IMR-90 (cell line): ENCODE data around the gene RAPGEF1. TPM values are rescaled to one million over a fixed set of nuclear protein-coding genes. Genes with fewer than 3 reads are reported as not detected.
"Not testable (repeated sequence)": the region's sequence is repeated elsewhere in the genome, so short reads cannot be mapped to it uniquely, and the experiment has no call there.

Source experiments
- ATAC-seq: fragments of 200-7000 bp; cut with Tn5 transposase; 2 replicates; pipeline ENCODE4 v1.9.1; 2020; ENCODE audit warnings: low read depth, mild to moderate bottlenecking, moderate library complexity
- BruUV-seq: library from RNA; stranded (reverse); fragments of 400-500 nt; replicated peaks from 2 replicates; lab custom pipeline; 2021; lab: Mats Ljungman, UMichigan
- CTCF ChIA-PET: fragments of 300-600 bp; formaldehyde crosslinking; extraction: SDS; loops from one replicate; lab custom pipeline; 2021; ENCODE audit warnings: antibody characterized with exemption; lab: Yijun Ruan, JAX
- POLR2A ChIA-PET: fragments of 300-600 bp; sonication (Branson Sonifier 250); formaldehyde crosslinking; loops from one replicate; lab custom pipeline; 2022; ENCODE audit warnings: antibody characterized with exemption; ENCODE audit not compliant: unreplicated experiment; lab: Charles Lee
- DNase-seq: peaks from one replicate; pipeline ENCODE4 v3.0.0; 2013
- H2AFZ ChIP-seq: replicated peaks from 2 replicates; pipeline ENCODE3; 2013; ENCODE audit warnings: low read length, mild to moderate bottlenecking; ENCODE audit not compliant: poor library complexity
- H2AK5ac ChIP-seq: 2 replicates; pipeline ENCODE4 v1.6.1; 2013; ENCODE audit warnings: low read depth, low read length, inconsistent platforms
- H2AK9ac ChIP-seq: replicated peaks from 2 replicates; pipeline ENCODE3; 2013; ENCODE audit warnings: mild to moderate bottlenecking, low read depth, low read length, moderate library complexity; ENCODE audit not compliant: poor library complexity
- H2BK120ac ChIP-seq: 2 replicates; pipeline ENCODE4 v1.6.1; 2013; ENCODE audit warnings: low read depth, low read length, inconsistent platforms
- H2BK15ac ChIP-seq: 3 replicates; pipeline ENCODE4 v1.6.1; 2013; ENCODE audit warnings: low read depth, low read length, inconsistent platforms
- H2BK20ac ChIP-seq: 2 replicates; pipeline ENCODE4 v1.6.1; 2013; ENCODE audit warnings: low read depth, mild to moderate bottlenecking, inconsistent platforms, low read length, moderate library complexity
- H2BK5ac ChIP-seq: 2 replicates; pipeline ENCODE4 v1.6.1; 2013; ENCODE audit warnings: mild to moderate bottlenecking, low read depth, low read length, inconsistent platforms; ENCODE audit not compliant: poor library complexity, severe bottlenecking
- H3K14ac ChIP-seq: replicated peaks from 2 replicates; pipeline ENCODE4 v1.6.1; 2013; ENCODE audit warnings: low read depth, low read length, inconsistent platforms
- H3K18ac ChIP-seq: 2 replicates; pipeline ENCODE4 v1.6.1; 2013; ENCODE audit warnings: low read depth, low read length, control low read depth
- H3K23ac ChIP-seq: 2 replicates; pipeline ENCODE4 v1.6.1; 2013; ENCODE audit warnings: low read depth, low read length, inconsistent platforms
- H3K27ac ChIP-seq: 2 replicates; pipeline ENCODE4 v1.5.1; 2013; ENCODE audit warnings: mild to moderate bottlenecking, control low read depth, low read length; ENCODE audit not compliant: insufficient read depth
- H3K27me3 ChIP-seq: 2 replicates; pipeline ENCODE4 v1.6.1; 2013; ENCODE audit warnings: low read length; ENCODE audit not compliant: control insufficient read depth, insufficient read depth
- H3K36me3 ChIP-seq: 2 replicates; pipeline ENCODE4 v1.6.1; 2013; ENCODE audit warnings: low read length, mixed read lengths; ENCODE audit not compliant: control insufficient read depth, insufficient read depth
- H3K4ac ChIP-seq: 2 replicates; pipeline ENCODE4 v1.6.1; 2013; ENCODE audit warnings: low read depth, low read length, inconsistent platforms
- H3K4me1 ChIP-seq: 2 replicates; pipeline ENCODE4 v1.6.1; 2013; ENCODE audit warnings: low read length, mixed read lengths; ENCODE audit not compliant: control insufficient read depth, insufficient read depth
- H3K4me2 ChIP-seq: 2 replicates; pipeline ENCODE4 v1.6.1; 2013; ENCODE audit warnings: low read depth, mild to moderate bottlenecking, control low read depth, low read length, moderate library complexity
- H3K4me3 ChIP-seq: 2 replicates; pipeline ENCODE4 v1.5.1; 2013; ENCODE audit warnings: low read depth, mild to moderate bottlenecking, control low read depth, low read length, moderate library complexity; ENCODE audit not compliant: insufficient read depth
- H3K56ac ChIP-seq: 2 replicates; pipeline ENCODE4 v1.6.1; 2013; ENCODE audit warnings: low read length, inconsistent platforms; ENCODE audit not compliant: insufficient read depth; ENCODE audit errors: extremely low read depth
- H3K79me1 ChIP-seq, 2 experiments: 2 replicates each; pipeline ENCODE4 v1.6.1; 2013; ENCODE audit warnings: low read length in 2 of 2, inconsistent platforms in 1 of 2, low read depth in 1 of 2
- H3K9ac ChIP-seq: 2 replicates; pipeline ENCODE4 v1.6.1; 2013; ENCODE audit warnings: low read depth, low read length, control low read depth
- H3K9me1 ChIP-seq: 2 replicates; pipeline ENCODE4 v1.6.1; 2013; ENCODE audit warnings: low read length, inconsistent platforms; ENCODE audit not compliant: insufficient read depth
- H3K9me3 ChIP-seq: 2 replicates; pipeline ENCODE4 v1.6.1; 2013; ENCODE audit warnings: low read length; ENCODE audit not compliant: control insufficient read depth, insufficient read depth
- H4K20me1 ChIP-seq: 2 replicates; pipeline ENCODE4 v1.6.1; 2013; ENCODE audit warnings: low read length, inconsistent platforms; ENCODE audit not compliant: insufficient read depth
- H4K5ac ChIP-seq: 2 replicates; pipeline ENCODE4 v1.6.1; 2013; ENCODE audit warnings: mild to moderate bottlenecking, low read depth, low read length, control low read depth
- H4K8ac ChIP-seq, 2 experiments: 2 replicates each; pipeline ENCODE4 v1.6.1; 2013; ENCODE audit warnings: low read depth in 2 of 2, low read length in 2 of 2, control low read depth in 1 of 2, inconsistent platforms in 1 of 2
- H4K91ac ChIP-seq: 2 replicates; pipeline ENCODE4 v1.6.1; 2013; ENCODE audit warnings: low read depth, low read length, inconsistent platforms; ENCODE audit not compliant: insufficient read depth
- MAZ ChIP-seq: IDR thresholded peaks from 2 replicates; pipeline ENCODE4 v1.6.1; 2012; ENCODE audit warnings: low read depth, mild to moderate bottlenecking, low read length, improper control_type of control experiment, moderate library complexity, borderline replicate concordance
- WGBS, 2 experiments: methylation state at CpG; one replicate each; pipeline versions ENCODE4 v1.1.5 to v1.1.7; 2013; ENCODE audit warnings: missing lambda C conversion rate in 2 of 2; ENCODE audit not compliant: insufficient read length in 1 of 2; ENCODE audit errors: extremely low coverage in 2 of 2; 5-methylcytosine and 5-hydroxymethylcytosine counted together
- dilution Hi-C: fragments of 300-500 bp; cut with HindIII; formaldehyde crosslinking; loops from one replicate; pipeline ENCODE4 v1.14.3; 2018; ENCODE audit warnings: low sequenced_read_pairs; ENCODE audit not compliant: unreplicated experiment
- in situ Hi-C: fragments of 300-500 bp; cut with MboI; formaldehyde crosslinking; loops from 3 replicates; pipeline ENCODE4 v1.14.3; 2019; ENCODE audit warnings: low sequenced_read_pairs, inconsistent platforms, mixed read lengths
- intact Hi-C: fragments of 100-400 bp; cut with micrococcal nuclease; formaldehyde crosslinking; loops from 2 replicates; pipeline ENCODE4 v1.10.0; 2022
- polyA plus RNA-seq, 3 experiments: library from polyadenylated mRNA; depleted of rRNA; stranded (reverse); fragments of >200 nt; gene quantifications; 2 replicates each; pipeline ENCODE4 v1.2.3, GENCODE V29; 2012; ENCODE audit warnings: low replicate concordance in 1 of 3
- total RNA-seq: library from RNA; depleted of rRNA; stranded (reverse); fragments of >200 nt; gene quantifications from 2 replicates; pipeline ENCODE4 v1.2.3, GENCODE V29; 2012

Gene RAPGEF1
- total and polyA plus RNA-seq, 2 of the 4 experiments (the other 2 are of a cell fraction) = 13.1 to 22.3 TPM

- Histone ChIP-seq H3K4me1 (peaks cover 24% of the 10 kb centered on the region), H3K4me2 (no peak overlapping the region), H3K9ac (no peak overlapping the region), H4K91ac (no peak overlapping the region), H2BK5ac (no peak overlapping the region), H3K9me3 (no peaks in the 10 kb centered on the region), H3K23ac (no peak overlapping the region), H2BK15ac (no peak overlapping the region), H4K20me1 (peaks cover 20% of the 10 kb centered on the region), H2BK120ac (no peak overlapping the region), H4K5ac (no peak overlapping the region), H3K27me3 (no peaks in the 10 kb centered on the region), H2BK20ac (no peak overlapping the region), H3K79me1 (peaks cover 29 to 71% of the 10 kb centered on the region in 2 experiments), H4K8ac (no peak overlapping the region), H3K18ac (no peak overlapping the region), H3K56ac (no peak overlapping the region), H3K14ac (no peak overlapping the region), H2AFZ (no peak overlapping the region), H3K4me3 (no peak overlapping the region), H3K36me3 (no peaks in the 10 kb centered on the region), H3K4ac (no peak overlapping the region), H3K27ac (no peak overlapping the region), H2AK5ac (no peak overlapping the region), H3K9me1 (peaks cover 33% of the 10 kb centered on the region), H2AK9ac (no peak overlapping the region)
- WGBS, 2 experiments = no CpG with 5 or more reads among the region's 5 CpGs
- DNase-seq (no peak), ATAC-seq (no peak)
- in situ Hi-C loops (no loop called here), intact Hi-C loops (no loop called here), dilution Hi-C loops (no loop called here)
- no TSS peak for BruUV-seq
- CTCF ChIA-PET = interaction anchor here (0.6 kb wide), 1 partner anchor 65 kb away, joined by 3 read pairs; no protein-coding TSS in a partner anchor
- TF ChIP-seq MAZ = no peak
- POLR2A ChIA-PET = no interaction called here
Measured at GRCh38 chr9:131663288-131663687, 76.6 kb downstream of the RAPGEF1 start.

- intact Hi-C loops, H3K36me3 ChIP-seq, H3K27ac ChIP-seq, H3K9me3 ChIP-seq, H3K9ac ChIP-seq, in situ Hi-C loops, dilution Hi-C loops, H2AFZ ChIP-seq, H3K23ac ChIP-seq, BruUV-seq, H3K27me3 ChIP-seq, H2BK5ac ChIP-seq, DNase-seq, ATAC-seq, H4K5ac ChIP-seq, H3K4me3 ChIP-seq, H3K4me2 ChIP-seq, H3K18ac ChIP-seq, H3K56ac ChIP-seq, H2AK9ac ChIP-seq, POLR2A ChIA-PET: not testable (repeated sequence)
- H3K4me1 ChIP-seq = peaks cover 21% of the 10 kb centered on the region
- peak overlapping the region; percentile 22; the same call in 1 of the 2 replicates for H4K91ac ChIP-seq
- peak overlapping the region; percentile 61 for H3K4ac ChIP-seq
- H3K14ac ChIP-seq = peak overlapping the region; percentile 81
- peak overlapping the region in 1 of 2 experiments; percentile 35; a peak in 1 of 4 replicates for H4K8ac ChIP-seq
- H3K79me1 ChIP-seq = peaks cover 21 to 67% of the 10 kb centered on the region in 2 experiments
- WGBS, 2 experiments = no CpG with 5 or more reads among the region's 4 CpGs
- H2BK20ac ChIP-seq = 0 out of 2 replicates have a peak overlapping the region, but pooled peaks have one; percentile 21
- CTCF ChIA-PET = interaction anchor here (1.5 kb wide), 1 partner anchor 78 kb away, joined by 5 read pairs; no protein-coding TSS in a partner anchor
- 0 out of 3 replicates have a peak overlapping the region, but pooled peaks have one; percentile 16 for H2BK15ac ChIP-seq
- H3K9me1 ChIP-seq = peaks cover 26% of the 10 kb centered on the region
- H4K20me1 ChIP-seq = peaks cover 20% of the 10 kb centered on the region
- H2AK5ac ChIP-seq = peak overlapping the region; percentile 85
- H2BK120ac ChIP-seq = peak overlapping the region; percentile 25; the same call in 1 of the 2 replicates
Measured at GRCh38 chr9:131662289-131662621, 77.6 kb downstream of the RAPGEF1 start.
